CD4-positive, alpha-beta memory T cell (primary cell): ENCODE results near the gene RPL21. TPM values are rescaled to one million over a fixed set of nuclear protein-coding genes. Genes with fewer than 3 reads are reported as not detected.

Experiments
- CTCF ChIA-PET: fragments of 350-600 bp; sonication (Branson Sonifier 250); formaldehyde crosslinking; loops from one replicate; lab custom pipeline; 2021; ENCODE audit warnings: inconsistent platforms; ENCODE audit not compliant: partially characterized antibody; lab: Charles Lee
- POLR2A ChIA-PET: fragments of 350-600 bp; sonication (Branson Sonifier 250); formaldehyde crosslinking; loops from one replicate; lab custom pipeline; 2021; ENCODE audit not compliant: partially characterized antibody; lab: Charles Lee
- DNase-seq, 5 donors: peaks; one replicate each; pipeline versions ENCODE4 v3.0.0 to v3.0.0-alpha.2; 2020 to 2022; ENCODE audit warnings: mixed read lengths in 1 of 5
- H3K27ac ChIP-seq: one replicate; pipeline ENCODE4 v1.7.0; 2013; ENCODE audit warnings: low read depth, low read length
- H3K27me3 ChIP-seq: 2 replicates; pipeline ENCODE4 v1.7.0; 2013; ENCODE audit warnings: mild to moderate bottlenecking, low read length, moderate library complexity; ENCODE audit not compliant: insufficient read depth
- H3K36me3 ChIP-seq: 2 replicates; pipeline ENCODE4 v1.7.0; 2013; ENCODE audit warnings: mild to moderate bottlenecking, low read length, moderate library complexity; ENCODE audit not compliant: insufficient read depth
- H3K4me1 ChIP-seq: 2 replicates; pipeline ENCODE4 v1.7.0; 2013; ENCODE audit warnings: mild to moderate bottlenecking, low read length, moderate library complexity; ENCODE audit not compliant: insufficient read depth
- H3K4me3 ChIP-seq, 2 donors: one replicate each; pipeline ENCODE4 v1.7.0; 2013; ENCODE audit warnings: low read length in 2 of 2, mild to moderate bottlenecking in 1 of 2
- H3K9me3 ChIP-seq, 2 donors: one replicate each; pipeline ENCODE4 v1.7.0; 2013; ENCODE audit warnings: low read length in 2 of 2, control low read depth in 1 of 2; ENCODE audit not compliant: control insufficient read depth in 1 of 2
- H3K27ac Mint-ChIP-seq, 7 donors: one replicate each; pipeline ENCODE4 v1.8.0; 2020 to 2021; ENCODE audit warnings: mixed read lengths in 7 of 7, mild to moderate bottlenecking in 6 of 7, inconsistent platforms in 3 of 7, moderate library complexity in 3 of 7
- H3K27me3 Mint-ChIP-seq, 2 donors: one replicate each; pipeline ENCODE4 v1.8.0; 2020 to 2021; ENCODE audit warnings: mixed read lengths in 2 of 2
- H3K36me3 Mint-ChIP-seq, 2 donors: one replicate each; pipeline ENCODE4 v1.8.0; 2020 to 2021; ENCODE audit warnings: mixed read lengths in 2 of 2, inconsistent platforms in 1 of 2, mild to moderate bottlenecking in 1 of 2
- H3K4me1 Mint-ChIP-seq, 4 donors: one replicate each; pipeline ENCODE4 v1.8.0; 2020 to 2021; ENCODE audit warnings: mixed read lengths in 4 of 4, mild to moderate bottlenecking in 1 of 4
- H3K4me3 Mint-ChIP-seq, 8 donors: one replicate each; pipeline ENCODE4 v1.8.0; 2020 to 2021; ENCODE audit warnings: mixed read lengths in 8 of 8, mild to moderate bottlenecking in 7 of 8, moderate library complexity in 6 of 8, inconsistent platforms in 3 of 8
- H3K9me3 Mint-ChIP-seq, 8 donors: one replicate each; pipeline ENCODE4 v1.8.0; 2020 to 2021; ENCODE audit warnings: mixed read lengths in 8 of 8, mild to moderate bottlenecking in 5 of 8, inconsistent platforms in 3 of 8, moderate library complexity in 1 of 8
- intact Hi-C: fragments of 100-400 bp; cut with micrococcal nuclease; formaldehyde crosslinking; loops from one replicate; pipeline ENCODE4 v1.15.1; 2023
- polyA plus RNA-seq, 2 donors: library from polyadenylated mRNA; unstranded; fragments of 300-500 nt; fragmentation: Illumina TruSeq; gene quantifications; one replicate each; pipeline ENCODE4 v1.2.3, GENCODE V29; 2021
- total RNA-seq, 2 experiments: library from RNA; stranded (reverse); gene quantifications; one replicate each; pipeline ENCODE4 v1.2.3, GENCODE V29; 2021

Gene RPL21
- total and polyA plus RNA-seq, 4 experiments from 2014 or later, result 2,008 to 7,509 (median 4,196) TPM

- peaks cover 0 to 2% (median 0%) of the 10 kb centered on the region in 8 donors for H3K9me3 Mint-ChIP-seq
- CTCF ChIA-PET, result interaction anchor here (1.9 kb wide), 1 partner anchor 13 kb away, joined by 9 read pairs; the partner anchor contains the start of gene RASL11A
- no peak overlapping the region for H3K27ac ChIP-seq
- H3K4me3 Mint-ChIP-seq, result no peak overlapping the region
- H3K36me3 ChIP-seq, result peaks cover 38% of the 10 kb centered on the region
- H3K27ac Mint-ChIP-seq, result peak overlapping the region in 4 of 7 donors; percentile 8 to 62 (median 30)
- DNase-seq, result no peak
- no peaks in the 10 kb centered on the region for H3K9me3 ChIP-seq
- H3K4me1 Mint-ChIP-seq, result peaks cover 54 to 90% (median 70%) of the 10 kb centered on the region in 4 donors
- H3K27me3 ChIP-seq, result no peaks in the 10 kb centered on the region
- peaks cover 69% of the 10 kb centered on the region for H3K4me1 ChIP-seq
- POLR2A ChIA-PET, result interaction anchor here (0.9 to 1.9 kb wide), 2 partner anchors 14 to 85 kb away, joined by 3 to 5 read pairs; partner anchors contain the start of genes RASL11A and USP12
- H3K4me3 ChIP-seq, result no peak overlapping the region
- peaks cover 28 to 85% of the 10 kb centered on the region in 2 donors for H3K36me3 Mint-ChIP-seq
- intact Hi-C loops, result no loop called here
- H3K27me3 Mint-ChIP-seq, result no peaks in the 10 kb centered on the region
These were observed 5.8 kb downstream of the RPL21 start for GRCh38 chr13:27257233-27257568.

- Mint-ChIP-seq H3K4me1 (peaks cover 51 to 89% (median 70%) of the 10 kb centered on the region in 4 donors), H3K36me3 (peaks cover 28 to 79% of the 10 kb centered on the region in 2 donors), H3K27ac (peak overlapping the region in 4 of 7 donors; percentile 22 to 78 (median 60)), H3K27me3 (no peaks in the 10 kb centered on the region), H3K9me3 (peaks cover 0 to 2% (median 0%) of the 10 kb centered on the region in 8 donors), H3K4me3 (no peak overlapping the region)
- ChIA-PET POLR2A (interaction anchor here (0.9 to 1.9 kb wide), 2 partner anchors 13 to 85 kb away, joined by 3 to 5 read pairs; partner anchors contain the start of genes RASL11A and USP12), CTCF (interaction anchor here (1.9 kb wide), 1 partner anchor 13 kb away, joined by 9 read pairs; the partner anchor contains the start of gene RASL11A)
- no peak for DNase-seq
- Histone ChIP-seq H3K9me3 (no peaks in the 10 kb centered on the region), H3K27ac (no peak overlapping the region), H3K4me1 (peaks cover 66% of the 10 kb centered on the region), H3K4me3 (no peak overlapping the region), H3K36me3 (peaks cover 38% of the 10 kb centered on the region), H3K27me3 (no peaks in the 10 kb centered on the region)
- intact Hi-C loops, result no loop called here
These were observed 6.4 kb downstream of the RPL21 start for GRCh38 chr13:27257648-27258253.

GRCh38 chr13:27258637-27259386 lies 7.5 kb downstream of the RPL21 start:
- no peaks in the 10 kb centered on the region for H3K27me3 Mint-ChIP-seq
- Histone ChIP-seq H3K27ac (no peak overlapping the region), H3K27me3 (no peaks in the 10 kb centered on the region), H3K4me1 (peaks cover 57% of the 10 kb centered on the region), H3K4me3 (no peak overlapping the region), H3K9me3 (no peaks in the 10 kb centered on the region), H3K36me3 (peaks cover 38% of the 10 kb centered on the region)
- POLR2A ChIA-PET, result interaction anchor here (1.3 kb wide), 1 partner anchor 35 kb away, joined by 3 read pairs; no protein-coding TSS in a partner anchor
- peaks cover 23 to 68% of the 10 kb centered on the region in 2 donors for H3K36me3 Mint-ChIP-seq
- peaks cover 44 to 81% (median 64%) of the 10 kb centered on the region in 4 donors for H3K4me1 Mint-ChIP-seq
- intact Hi-C loops, result no loop called here
- H3K9me3 Mint-ChIP-seq, result peaks cover 0 to 4% (median 0%) of the 10 kb centered on the region in 8 donors
- CTCF ChIA-PET, result interaction anchor here (1.4 kb wide), 1 partner anchor 12 kb away, joined by 7 read pairs; the partner anchor contains the start of gene RASL11A
- H3K4me3 Mint-ChIP-seq, result no peak overlapping the region
- no peak for DNase-seq
- peak overlapping the region in 6 of 7 donors; percentile 39 to 82 (median 73) for H3K27ac Mint-ChIP-seq

DNA sequence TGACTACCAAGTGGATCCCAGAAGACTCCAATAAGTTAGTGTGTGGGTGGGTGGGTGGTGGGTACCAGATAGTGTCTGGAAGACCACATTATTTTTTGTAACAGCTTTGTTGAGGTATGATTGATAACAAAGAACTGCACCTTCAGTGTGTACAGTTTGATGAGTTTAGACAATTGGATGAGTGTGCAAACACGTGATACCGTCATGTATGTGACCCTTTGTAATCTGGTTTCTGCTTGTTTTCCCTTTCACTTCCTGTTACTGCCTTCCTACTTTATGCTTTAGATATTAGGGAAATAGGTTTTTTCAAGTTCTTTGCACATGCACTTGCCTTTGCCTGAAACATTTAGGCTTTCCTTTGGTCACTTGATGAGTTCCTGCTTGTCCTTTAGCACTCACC lies 8.5 kb downstream of the RPL21 start:
- Mint-ChIP-seq H3K9me3 (peaks cover 0 to 4% (median 0%) of the 10 kb centered on the region in 8 donors), H3K4me3 (no peak overlapping the region), H3K36me3 (peaks cover 17 to 58% of the 10 kb centered on the region in 2 donors), H3K4me1 (peaks cover 40 to 77% (median 60%) of the 10 kb centered on the region in 4 donors), H3K27ac (peak overlapping the region in 6 of 7 donors; percentile 38 to 92 (median 74)), H3K27me3 (no peaks in the 10 kb centered on the region)
- Histone ChIP-seq H3K27me3 (no peaks in the 10 kb centered on the region), H3K27ac (peak overlapping the region; percentile 11), H3K36me3 (peaks cover 35% of the 10 kb centered on the region), H3K9me3 (no peaks in the 10 kb centered on the region), H3K4me1 (peaks cover 47% of the 10 kb centered on the region), H3K4me3 (no peak overlapping the region)
- no peak for DNase-seq
- intact Hi-C loops, result no loop called here
- ChIA-PET POLR2A (interaction anchor here (1.3 kb wide), 1 partner anchor 34 kb away, joined by 3 read pairs; no protein-coding TSS in a partner anchor), CTCF (interaction anchor here (1.4 kb wide), 1 partner anchor 11 kb away, joined by 7 read pairs; the partner anchor contains the start of gene RASL11A)

GRCh38 chr13:27261396-27261795 lies 10.0 kb downstream of the RPL21 start:
- Histone ChIP-seq H3K4me3 (no peak overlapping the region), H3K36me3 (peaks cover 20% of the 10 kb centered on the region), H3K4me1 (peaks cover 41% of the 10 kb centered on the region), H3K27me3 (no peaks in the 10 kb centered on the region), H3K27ac (no peak overlapping the region), H3K9me3 (no peaks in the 10 kb centered on the region)
- peaks cover 13 to 46% of the 10 kb centered on the region in 2 donors for H3K36me3 Mint-ChIP-seq
- H3K9me3 Mint-ChIP-seq, result peaks cover 0 to 4% (median 0%) of the 10 kb centered on the region in 8 donors
- no peaks in the 10 kb centered on the region for H3K27me3 Mint-ChIP-seq
- H3K4me3 Mint-ChIP-seq, result peak overlapping the region in 1 of 8 donors; percentile 64
- ChIA-PET CTCF (no interaction called here), POLR2A (interaction anchor here (0.7 kb wide), 1 partner anchor 8 kb away, joined by 3 read pairs; no protein-coding TSS in a partner anchor)
- peaks cover 38 to 67% (median 51%) of the 10 kb centered on the region in 4 donors for H3K4me1 Mint-ChIP-seq
- H3K27ac Mint-ChIP-seq, result peak overlapping the region in 6 of 7 donors; percentile 38 to 77 (median 67)
- intact Hi-C loops, result loop anchor here (1.0 kb wide), 1 partner anchor 9 kb away; the partner anchor contains the start of gene RASL11A
- DNase-seq, result no peak

- peaks cover 0 to 4% (median 0%) of the 10 kb centered on the region in 8 donors for H3K9me3 Mint-ChIP-seq
- POLR2A ChIA-PET, result interaction anchor here (1.8 kb wide), 1 partner anchor 10 kb away, joined by 4 read pairs; no protein-coding TSS in a partner anchor
- H3K4me3 Mint-ChIP-seq, result no peak overlapping the region
- no peaks in the 10 kb centered on the region for H3K9me3 ChIP-seq
- H3K27me3 Mint-ChIP-seq, result no peaks in the 10 kb centered on the region
- H3K4me1 ChIP-seq, result peaks cover 39% of the 10 kb centered on the region
- intact Hi-C loops, result no loop called here
- H3K27ac Mint-ChIP-seq, result peak overlapping the region in 5 of 7 donors; percentile 8 to 83 (median 46)
- peaks cover 2% of the 10 kb centered on the region for H3K36me3 ChIP-seq
- H3K4me1 Mint-ChIP-seq, result peaks cover 33 to 56% (median 41%) of the 10 kb centered on the region in 4 donors
- peaks cover 6 to 26% of the 10 kb centered on the region in 2 donors for H3K36me3 Mint-ChIP-seq
- no peak overlapping the region for H3K27ac ChIP-seq
- no peak for DNase-seq
- H3K27me3 ChIP-seq, result no peaks in the 10 kb centered on the region
- CTCF ChIA-PET, result interaction anchor here (1.7 kb wide), 1 partner anchor 8 kb away, joined by 7 read pairs; no protein-coding TSS in a partner anchor
- H3K4me3 ChIP-seq, result no peak overlapping the region
These were observed 12.1 kb downstream of the RPL21 start for GRCh38 chr13:27263438-27263837.
